ENCODE results near the gene OTUD7B.

GRCh38 chr1:149940427-149940826 is 70.1 kb downstream of the OTUD7B start:
- TF ChIP-seq CTCF (conservative IDR thresholded peaks at IDR 0.05; ENCODE audit: low read length) (no peak), EZH2phosphoT487 (IDR thresholded peaks at IDR 0.05; ENCODE audit: borderline replicate concordance) (no peak)

Measured in Loucy (cell line).